GM12878 (cell line): ENCODE data around the gene STRN4. TPM values are rescaled to one million over a fixed set of nuclear protein-coding genes. Genes with fewer than 3 reads are reported as not detected.

ENCODE experiments used
- ATAC-seq: fragments of 200-7000 bp; cut with Tn5 transposase; 3 replicates; pipeline ENCODE4 v1.9.1; 2020; ENCODE audit warnings: mild to moderate bottlenecking, moderate library complexity
- BruUV-seq: library from RNA; stranded (reverse); fragments of 400-500 nt; replicated peaks from 2 replicates; lab custom pipeline; 2021; lab: Mats Ljungman, UMichigan
- CTCF ChIA-PET: fragments of 300-600 bp; sonication (Branson Sonifier 250); formaldehyde crosslinking; extraction: SDS; loops from one replicate; lab custom pipeline; 2021; ENCODE audit warnings: inconsistent platforms; lab: Yijun Ruan, JAX
- POLR2A ChIA-PET: fragments of 350-600 bp; formaldehyde crosslinking; extraction: SDS; loops from one replicate; lab custom pipeline; 2021; ENCODE audit warnings: inconsistent platforms; lab: Charles Lee
- RAD21 ChIA-PET: fragments of 300-600 bp; sonication (Branson Sonifier 250); formaldehyde crosslinking; loops from one replicate; lab custom pipeline; 2023; ENCODE audit warnings: antibody characterized with exemption; ENCODE audit not compliant: unreplicated experiment; lab: Charles Lee
- SMC1A ChIA-PET: fragments of 300-600 bp; sonication (Branson Sonifier 250); formaldehyde crosslinking; loops from one replicate; lab custom pipeline; 2023; ENCODE audit not compliant: unreplicated experiment, uncharacterized antibody; lab: Charles Lee
- DNase-seq: peaks from one replicate; pipeline ENCODE4 v3.0.0-alpha.2; 2011; ENCODE audit warnings: low read depth, low spot score
- FAIRE-seq: peaks from 3 replicates; lab custom pipeline; 2011; peaks lifted over from hg19 to GRCh38; lab: Jason Lieb, UNC
- H2AFZ ChIP-seq: 2 replicates; pipeline ENCODE4 v1.6.0; 2011; ENCODE audit warnings: low read depth, low read length, control low read depth; ENCODE audit not compliant: control insufficient read depth
- H3K27ac ChIP-seq: 2 replicates; pipeline ENCODE4 v1.5.1; 2011; ENCODE audit warnings: control low read depth; ENCODE audit not compliant: control insufficient read depth, insufficient read depth
- H3K27me3 ChIP-seq, 2 experiments: replicated peaks in 1 of 2; 2 replicates each; pipeline versions ENCODE4 v1.6.0 to v1.6.1; 2011; ENCODE audit warnings: low read length in 1 of 2; ENCODE audit not compliant: control insufficient read depth in 2 of 2, insufficient read depth in 2 of 2
- H3K36me3 ChIP-seq, 2 experiments: 2 replicates each; pipeline ENCODE4 v1.5.1; 2011; ENCODE audit warnings: low read length in 1 of 2; ENCODE audit not compliant: control insufficient read depth in 2 of 2, insufficient read depth in 2 of 2
- H3K4me1 ChIP-seq: 2 replicates; pipeline ENCODE4 v1.6.1; 2011; ENCODE audit warnings: mild to moderate bottlenecking, low read length, moderate library complexity, mixed read lengths; ENCODE audit not compliant: control insufficient read depth, insufficient read depth
- H3K4me2 ChIP-seq: 2 replicates; pipeline ENCODE4 v1.6.0; 2011; ENCODE audit warnings: control low read depth; ENCODE audit not compliant: control insufficient read depth, insufficient read depth
- H3K4me3 ChIP-seq: fragments of 200-600 bp; sonication (generic); 2 replicates; pipeline ENCODE4 v1.5.1; 2016
- H3K79me2 ChIP-seq: 2 replicates; pipeline ENCODE4 v1.6.0; 2011; ENCODE audit warnings: low read length; ENCODE audit not compliant: control insufficient read depth, insufficient read depth
- H3K9ac ChIP-seq: 2 replicates; pipeline ENCODE4 v1.8.0; 2011; ENCODE audit warnings: low read length, control low read depth, mixed read lengths; ENCODE audit not compliant: control insufficient read depth, insufficient read depth
- H3K9me3 ChIP-seq: replicated peaks from 3 replicates; pipeline ENCODE4 v1.5.1; 2011; ENCODE audit warnings: mild to moderate bottlenecking, low read length; ENCODE audit not compliant: control insufficient read depth, insufficient read depth
- H4K20me1 ChIP-seq: 2 replicates; pipeline ENCODE4 v1.6.0; 2011; ENCODE audit not compliant: control insufficient read depth, insufficient read depth
- ASH2L ChIP-seq: fragments of 300-600, 200-600 bp; sonication (generic); IDR thresholded peaks from 2 replicates; pipeline ENCODE4 v1.6.1; 2017; ENCODE audit warnings: low read depth, mild to moderate bottlenecking, borderline replicate concordance
- CUX1 ChIP-seq: IDR thresholded peaks from 2 replicates; pipeline ENCODE4 v1.6.1; 2012; ENCODE audit warnings: improper control_type of control experiment, low read depth, low read length; ENCODE audit not compliant: insufficient replicate concordance
- NFIC ChIP-seq: IDR thresholded peaks from 2 replicates; pipeline ENCODE4 v1.6.1; 2012; ENCODE audit warnings: low read depth, mild to moderate bottlenecking, inconsistent platforms, low read length, moderate library complexity
- WGBS: methylation state at CpG from one replicate; pipeline ENCODE4 v1.1.6; 2016; ENCODE audit warnings: low lambda C conversion rate; ENCODE audit not compliant: insufficient replicate concordance, insufficient coverage; ENCODE audit errors: missing lambda C conversion rate; 5-methylcytosine and 5-hydroxymethylcytosine counted together
- in situ Hi-C: fragments of 300-500 bp; cut with MboI; formaldehyde crosslinking; loops from 9 replicates; pipeline ENCODE4 v1.14.3; 2018; ENCODE audit warnings: mixed read lengths
- intact Hi-C: fragments of 100-400 bp; cut with micrococcal nuclease; formaldehyde crosslinking; loops from one replicate; pipeline ENCODE4 v1.14.2; 2022; ENCODE audit not compliant: unreplicated experiment
- polyA plus RNA-seq, 11 experiments: library from polyadenylated mRNA; depleted of rRNA in 4 of 11; unstranded in 6 of 11; stranded (reverse) in 5 of 11; fragments of >200 nt; fragmentation: Nextera tagmentation in 4 of 11; fragmentation: Illumina TruSeq in 1 of 11; extraction: Ambion mirVana in 4 of 11; extraction: Trizol in 1 of 11; gene quantifications; 1 replicate in 1 of 11; 2 replicates in 10 of 11; pipeline versions ENCODE4 v1.2.1 to v1.2.3, GENCODE V29; 2011 to 2016; ENCODE audit warnings: inconsistent platforms in 2 of 11, missing spikeins in 2 of 11, low read depth in 1 of 11
- total RNA-seq, 4 experiments: library from RNA; depleted of rRNA in 3 of 4; stranded (reverse); fragments of >200 nt in 3 of 4; fragmentation: Illumina TruSeq in 1 of 4; extraction: Trizol in 1 of 4; gene quantifications; 2 replicates each; pipeline versions ENCODE4 v1.2.1 to v1.2.3, GENCODE V29; 2013 to 2021

STRN4 gene
- total and polyA plus RNA-seq, 10 of the 15 experiments (the other 5 are each of a cell fraction or from before 2014, with no cell fraction given): 0.42 to 62.8 (median 22.5) TPM

GRCh38 chr19:46678110-46678732, 68.0 kb downstream of the STRN4 start:
- ChIA-PET CTCF (no interaction called here), POLR2A (no interaction called here), RAD21 (no interaction called here), SMC1A (no interaction called here)
- Histone ChIP-seq H3K27me3 (no peaks in the 10 kb centered on the region), H4K20me1 (peaks cover 4% of the 10 kb centered on the region; the same call in 1 of the 2 replicates), H3K4me1 (no peaks in the 10 kb centered on the region), H2AFZ (no peak overlapping the region), H3K27ac (no peak overlapping the region), H3K4me2 (no peak overlapping the region), H3K36me3 (peaks cover 38 to 41% of the 10 kb centered on the region in 2 experiments), H3K9me3 (no peaks in the 10 kb centered on the region), H3K4me3 (no peak overlapping the region), H3K9ac (no peak overlapping the region), H3K79me2 (no peaks in the 10 kb centered on the region)
- ATAC-seq (peak; percentile 99), DNase-seq (no peak), FAIRE-seq (no peak)
- no peak for TF ChIP-seq NFIC
- no peak for TF ChIP-seq CUX1
- TF ChIP-seq ASH2L: no peak
- BruUV-seq: no TSS peak
- WGBS: 84% methylated on average over 25 of the region's 26 CpGs
- in situ Hi-C loops (no loop called here), intact Hi-C loops (no loop called here)
